Lower leg skin (tissue), 4 donors: Measurements from ENCODE around the gene CHD2. TPM values are rescaled to one million over a fixed set of nuclear protein-coding genes. Genes with fewer than 3 reads are reported as not detected.

Experiments used
- DNase-seq, 2 donors: peaks; one replicate each; pipeline ENCODE4 v3.0.0-alpha.2; 2019; ENCODE audit warnings: low spot score in 2 of 2
- H3K4me3 ChIP-seq: fragments of 200-600 bp; sonication (generic); 2 replicates; pipeline ENCODE4 v1.5.1; 2017; ENCODE audit warnings: mild to moderate bottlenecking, low read depth; ENCODE audit not compliant: poor library complexity, severe bottlenecking
- POLR2A ChIP-seq, 2 donors: fragments of 450-650 bp; IDR thresholded peaks; one replicate each; pipeline ENCODE4 v1.6.1; 2016 to 2017; ENCODE audit warnings: antibody characterized with exemption in 2 of 2, mild to moderate bottlenecking in 1 of 2, moderate library complexity in 1 of 2
- WGBS, 2 donors: methylation state at CpG; one replicate each; pipeline ENCODE4 v1.1.5; 2018; 5-methylcytosine and 5-hydroxymethylcytosine counted together
- intact Hi-C: fragments of 100-400 bp; cut with DNase I; formaldehyde crosslinking; loops from one replicate; pipeline ENCODE4 v1.15.0; 2023; ENCODE audit warnings: low total_unique reads
- total RNA-seq, 4 donors: library from RNA; depleted of rRNA; stranded (reverse); fragments of >200 nt; gene quantifications; one replicate each; pipeline ENCODE4 v1.1.0, GENCODE V29; 2016
- TF ChIP-seq, protein P1 (sequence below), 3 donors: fragments of 450-650 bp; IDR thresholded peaks; one replicate each; pipeline ENCODE4 v1.5.1; 2016; ENCODE audit warnings: antibody characterized with exemption in 3 of 3, mild to moderate bottlenecking in 3 of 3, moderate library complexity in 2 of 3

CHD2 gene
- total RNA-seq, 4 donors from 2014 or later: 75.8 to 175 (median 88.6) TPM

DNA sequence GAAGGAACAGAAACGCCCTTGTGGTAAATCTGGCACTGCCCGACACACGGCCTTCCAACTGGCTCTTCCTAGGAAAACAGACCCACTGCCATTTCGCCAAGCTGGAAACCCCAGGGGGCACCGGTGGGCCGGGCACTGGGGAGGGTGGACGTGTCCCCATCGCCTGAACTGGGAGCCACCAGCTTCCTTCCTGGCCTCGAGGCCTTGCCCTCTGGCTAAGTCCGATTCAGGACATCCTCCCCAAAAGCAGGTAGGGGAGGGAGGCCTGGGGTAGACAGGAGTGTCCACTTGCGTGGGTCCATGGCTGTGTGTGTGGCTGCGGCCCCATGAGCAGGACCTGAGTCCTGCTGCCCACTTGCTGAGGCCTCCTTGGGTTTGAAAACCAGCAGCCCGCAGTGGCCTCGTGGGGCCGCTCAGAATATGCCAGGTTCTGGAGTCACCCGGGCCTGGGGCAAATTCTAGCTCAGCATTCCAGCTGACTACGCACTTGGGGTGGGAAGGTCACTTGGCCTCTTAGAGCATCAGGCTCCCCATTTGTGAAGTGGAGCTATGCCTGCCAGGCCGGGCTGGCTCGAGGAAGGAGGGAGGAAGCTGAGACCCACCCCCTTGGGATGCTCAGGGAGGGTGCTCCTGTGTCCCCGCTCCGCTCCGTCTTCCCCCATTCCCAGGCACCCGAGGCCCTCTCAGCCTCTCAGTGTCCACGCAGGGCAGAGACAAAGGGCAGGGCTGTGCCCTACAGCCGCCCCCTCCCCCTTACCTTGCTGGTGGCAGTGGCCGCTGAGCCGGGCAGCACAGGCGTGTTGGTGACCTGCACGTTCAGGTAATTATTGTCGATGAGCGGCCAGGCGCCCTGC, 151.3 kb downstream of the CHD2 start:
- TF ChIP-seq, protein P1, sequence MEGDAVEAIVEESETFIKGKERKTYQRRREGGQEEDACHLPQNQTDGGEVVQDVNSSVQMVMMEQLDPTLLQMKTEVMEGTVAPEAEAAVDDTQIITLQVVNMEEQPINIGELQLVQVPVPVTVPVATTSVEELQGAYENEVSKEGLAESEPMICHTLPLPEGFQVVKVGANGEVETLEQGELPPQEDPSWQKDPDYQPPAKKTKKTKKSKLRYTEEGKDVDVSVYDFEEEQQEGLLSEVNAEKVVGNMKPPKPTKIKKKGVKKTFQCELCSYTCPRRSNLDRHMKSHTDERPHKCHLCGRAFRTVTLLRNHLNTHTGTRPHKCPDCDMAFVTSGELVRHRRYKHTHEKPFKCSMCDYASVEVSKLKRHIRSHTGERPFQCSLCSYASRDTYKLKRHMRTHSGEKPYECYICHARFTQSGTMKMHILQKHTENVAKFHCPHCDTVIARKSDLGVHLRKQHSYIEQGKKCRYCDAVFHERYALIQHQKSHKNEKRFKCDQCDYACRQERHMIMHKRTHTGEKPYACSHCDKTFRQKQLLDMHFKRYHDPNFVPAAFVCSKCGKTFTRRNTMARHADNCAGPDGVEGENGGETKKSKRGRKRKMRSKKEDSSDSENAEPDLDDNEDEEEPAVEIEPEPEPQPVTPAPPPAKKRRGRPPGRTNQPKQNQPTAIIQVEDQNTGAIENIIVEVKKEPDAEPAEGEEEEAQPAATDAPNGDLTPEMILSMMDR (IDR thresholded peaks at IDR 0.05): no peak
- TF ChIP-seq POLR2A (IDR thresholded peaks at IDR 0.05): no peak
- intact Hi-C loops: no loop called here
- no peak for DNase-seq
- H3K4me3 ChIP-seq: no peak overlapping the region
- 82 to 84% methylated on average over 29 to 32 of the region's 32 CpGs for WGBS, 2 donors

- TF ChIP-seq, protein P1 (IDR thresholded peaks at IDR 0.05): no peak
- TF ChIP-seq POLR2A (IDR thresholded peaks at IDR 0.05): no peak
- 89 to 90% methylated on average over 9 to 39 of the region's 39 CpGs for WGBS, 2 donors
- H3K4me3 ChIP-seq: no peak overlapping the region
- intact Hi-C loops: no loop called here
- no peak for DNase-seq
Observed at GRCh38 chr15:93052090-93052879, 152.2 kb downstream of the CHD2 start.

- intact Hi-C loops: no loop called here
- H3K4me3 ChIP-seq: no peak overlapping the region
- no peak for DNase-seq
- no peak for TF ChIP-seq POLR2A (IDR thresholded peaks at IDR 0.05)
- TF ChIP-seq, protein P1 (IDR thresholded peaks at IDR 0.05): no peak
- 74% methylated on average over 9 of the region's 11 CpGs; no CpG with 5 or more reads in 1 of the 2 donors for WGBS, 2 donors
Observed at GRCh38 chr15:93055211-93055610, 155.1 kb downstream of the CHD2 start.

DNA sequence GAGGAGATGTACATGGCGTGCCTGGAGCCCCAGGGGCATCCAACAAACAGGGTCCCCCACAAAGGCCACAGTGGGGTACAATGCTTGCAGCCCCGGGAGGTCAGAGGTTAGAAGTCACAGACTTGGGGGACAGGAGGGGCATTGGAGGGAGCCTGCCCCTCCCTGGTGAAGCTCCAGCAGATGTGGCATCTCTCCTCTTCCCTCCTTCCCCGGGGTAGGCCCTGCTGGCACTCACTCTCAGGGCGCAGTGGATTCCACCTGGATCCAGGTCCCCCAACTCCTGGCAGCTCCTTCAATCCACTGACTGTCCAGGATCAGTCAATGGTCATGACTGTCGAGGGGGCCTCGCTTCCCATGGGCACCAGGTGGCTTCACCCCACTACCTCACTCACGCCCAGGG, 156.7 kb downstream of the CHD2 start:
- 90 to 98% methylated on average over 7 of the region's 7 CpGs for WGBS, 2 donors
- TF ChIP-seq POLR2A (IDR thresholded peaks at IDR 0.05): no peak
- TF ChIP-seq, protein P1 (IDR thresholded peaks at IDR 0.05): no peak
- intact Hi-C loops: no loop called here
- DNase-seq: no peak
- no peak overlapping the region for H3K4me3 ChIP-seq

- 87 to 88% methylated on average over 8 of the region's 8 CpGs for WGBS, 2 donors
- intact Hi-C loops: no loop called here
- no peak for DNase-seq
Observed at GRCh38 chr15:93057618-93058017, 157.5 kb downstream of the CHD2 start.

More at GRCh38 chr15:93057618-93058017, 157.5 kb downstream of the CHD2 start:
- no peak overlapping the region for H3K4me3 ChIP-seq
- no peak for TF ChIP-seq POLR2A (IDR thresholded peaks at IDR 0.05)
- TF ChIP-seq, protein P1 (IDR thresholded peaks at IDR 0.05): no peak
